HPDE6-E6E7 (cell line): Measurements from ENCODE around the gene OPN1LW.
A peak's percentile ranks its signal among the peaks of the same experiment; 100 is the strongest.
"Not testable (repeated sequence)": the region's sequence is repeated elsewhere in the genome, so short reads cannot be mapped to it uniquely, and the experiment has no call there.

Experiments
- DNase-seq: peaks from one replicate; pipeline ENCODE4 v3.0.0; 2011; ENCODE audit warnings: missing footprints; ENCODE audit errors: extremely low spot score

The OPN1LW gene

DNA sequence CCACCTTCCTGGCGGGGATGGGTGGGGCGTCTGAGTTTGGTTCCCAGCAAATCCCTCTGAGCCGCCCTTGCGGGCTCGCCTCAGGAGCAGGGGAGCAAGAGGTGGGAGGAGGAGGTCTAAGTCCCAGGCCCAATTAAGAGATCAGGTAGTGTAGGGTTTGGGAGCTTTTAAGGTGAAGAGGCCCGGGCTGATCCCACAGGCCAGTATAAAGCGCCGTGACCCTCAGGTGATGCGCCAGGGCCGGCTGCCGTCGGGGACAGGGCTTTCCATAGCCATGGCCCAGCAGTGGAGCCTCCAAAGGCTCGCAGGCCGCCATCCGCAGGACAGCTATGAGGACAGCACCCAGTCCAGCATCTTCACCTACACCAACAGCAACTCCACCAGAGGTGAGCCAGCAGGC lies at the start of gene OPN1LW:
Gene OPN1LW (plus strand): TSS at position 234 of the 400 bp plus-strand sequence. CDS start 41 bp downstream, at position 275.
- not testable (repeated sequence) for DNase-seq

DNA sequence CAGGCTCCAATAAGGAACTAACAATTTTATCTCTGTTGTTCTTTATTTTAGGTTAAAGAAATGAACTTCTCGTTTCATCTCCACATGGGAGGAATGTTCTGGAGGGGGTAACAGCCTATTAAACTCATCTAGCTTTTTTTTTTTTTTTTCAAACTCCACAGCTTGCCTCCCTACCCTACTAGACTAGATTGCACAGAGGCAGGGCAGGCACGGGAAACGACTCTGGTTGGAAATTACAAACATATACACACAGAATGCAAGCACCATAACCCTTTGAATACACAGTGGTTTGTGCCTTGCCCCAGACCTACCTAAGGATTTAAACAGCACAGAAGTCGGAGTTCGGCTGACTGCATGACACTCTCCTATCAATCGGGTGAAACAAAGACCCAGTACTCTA lies 49.2 kb upstream of the OPN1LW start:
- DNase-seq: no peak

DNA sequence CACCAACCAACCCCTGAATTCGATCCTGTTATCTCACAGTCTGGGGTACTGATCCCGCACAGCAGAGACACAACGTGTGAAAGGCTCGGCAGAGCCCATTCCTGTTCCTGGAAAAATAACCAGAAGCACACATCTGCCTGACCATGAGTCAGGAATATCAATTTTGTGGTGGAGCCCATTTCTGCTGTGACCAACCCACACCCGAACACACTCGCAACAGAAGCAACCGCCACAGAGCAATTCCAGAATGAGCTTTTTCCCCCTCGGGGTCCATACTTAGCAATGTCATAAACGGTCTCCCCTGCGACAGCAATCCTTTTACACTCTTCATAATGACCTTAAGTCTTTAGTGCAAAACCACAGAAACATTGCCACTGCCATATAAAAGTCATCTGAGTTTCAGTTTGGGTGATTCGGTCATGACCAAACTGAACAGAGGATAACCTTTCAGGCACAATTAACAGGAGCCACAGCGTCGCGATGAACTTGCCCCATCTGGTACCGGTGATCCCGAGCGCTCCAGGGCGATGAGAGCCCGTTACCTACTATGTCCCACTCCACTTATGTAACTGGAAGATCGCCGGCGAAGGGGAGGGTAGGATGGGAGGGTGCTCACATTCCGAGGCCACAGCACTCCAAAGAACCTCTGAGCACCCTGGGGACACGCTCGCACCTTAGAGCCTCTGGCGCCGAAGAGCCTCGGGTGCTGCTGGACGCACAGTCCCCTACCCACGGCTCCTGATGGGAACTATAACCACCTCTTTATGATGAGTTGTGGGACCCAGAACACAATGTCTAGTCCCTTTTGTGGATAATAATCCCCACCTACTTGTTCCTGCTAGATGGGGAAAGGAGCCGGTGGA lies 47.7 kb upstream of the OPN1LW start:
- no peak for DNase-seq

DNA sequence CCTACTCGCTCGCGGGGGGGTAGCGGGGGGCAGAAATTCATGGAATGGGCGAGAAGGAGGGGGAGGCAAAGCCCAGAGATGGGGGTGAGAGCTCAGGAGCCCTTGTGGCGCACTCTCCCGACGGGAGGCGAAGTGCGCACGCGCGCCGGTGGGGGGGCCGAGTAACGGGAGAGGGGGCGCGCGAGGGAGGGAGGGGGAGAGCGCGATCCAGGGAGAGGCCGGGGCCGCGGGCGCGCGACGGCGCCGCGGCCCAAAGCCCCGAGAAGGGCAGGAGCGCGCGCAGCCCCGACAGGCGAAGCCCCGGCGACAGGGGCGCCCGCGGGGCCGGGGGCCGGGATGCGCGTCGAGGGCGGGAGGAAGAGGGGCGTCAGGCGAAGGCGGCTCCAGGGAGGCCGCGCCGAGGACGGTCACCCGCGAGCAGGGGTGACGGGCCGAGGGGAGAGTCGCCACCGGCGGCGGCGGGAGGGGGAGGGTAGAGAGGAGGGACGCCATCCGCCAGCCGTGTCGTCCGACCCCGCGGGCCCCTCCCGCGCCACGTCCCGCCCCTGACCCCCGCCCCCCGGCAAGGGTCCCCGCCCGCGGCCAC lies 46.9 kb upstream of the OPN1LW start:
- peak; percentile 80 for DNase-seq

DNA sequence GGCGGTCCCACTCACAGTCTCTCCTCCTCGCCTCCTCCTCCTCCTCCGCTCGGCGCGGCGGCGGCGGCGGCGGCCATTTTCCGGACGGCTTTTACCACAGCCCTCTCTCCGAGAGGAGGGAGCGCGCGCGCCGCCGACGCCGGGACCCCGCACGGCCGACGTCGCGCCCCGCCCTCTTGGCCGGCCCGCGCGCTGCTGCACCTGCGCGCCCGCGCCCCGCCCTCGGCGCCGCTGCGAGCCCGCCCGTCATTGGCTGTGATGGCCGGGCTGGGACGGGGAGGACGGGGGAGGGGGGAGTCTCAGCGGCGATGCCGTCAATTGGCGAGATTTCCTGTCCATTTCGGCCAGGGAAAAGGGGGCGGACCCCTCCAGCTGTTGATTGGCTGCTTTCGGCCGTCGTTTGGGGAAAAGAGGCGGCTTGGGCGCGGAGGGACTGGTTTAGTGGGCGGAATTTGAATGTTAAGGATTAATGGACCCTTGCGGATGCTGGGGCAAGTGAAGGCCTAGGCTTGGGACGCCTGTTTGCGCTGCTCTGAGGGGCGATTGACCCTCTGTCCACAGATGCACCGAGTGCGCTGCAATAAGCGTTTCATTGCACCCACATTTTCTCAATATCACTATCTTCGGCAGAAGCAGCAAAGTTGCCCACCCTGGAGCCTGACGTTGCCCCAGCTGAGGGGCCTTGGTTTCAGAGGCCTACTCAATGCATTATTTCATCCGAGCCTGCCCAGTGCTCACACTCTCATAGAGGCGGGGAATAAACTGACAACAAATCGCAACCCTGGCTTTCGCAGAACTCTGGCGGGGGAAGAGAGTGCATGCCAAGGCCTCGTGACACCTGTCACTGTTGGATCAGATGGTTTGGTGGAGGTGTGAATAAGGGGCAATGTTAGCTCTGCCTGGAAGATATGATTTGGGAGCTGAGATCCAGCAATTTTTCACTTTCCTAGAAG lies 46.2 kb upstream of the OPN1LW start, which contains the start of gene MECP2:
Gene MECP2 (minus strand): TSS at position 129 of the 953 bp plus-strand sequence.
- peak; percentile 99 for DNase-seq

DNA sequence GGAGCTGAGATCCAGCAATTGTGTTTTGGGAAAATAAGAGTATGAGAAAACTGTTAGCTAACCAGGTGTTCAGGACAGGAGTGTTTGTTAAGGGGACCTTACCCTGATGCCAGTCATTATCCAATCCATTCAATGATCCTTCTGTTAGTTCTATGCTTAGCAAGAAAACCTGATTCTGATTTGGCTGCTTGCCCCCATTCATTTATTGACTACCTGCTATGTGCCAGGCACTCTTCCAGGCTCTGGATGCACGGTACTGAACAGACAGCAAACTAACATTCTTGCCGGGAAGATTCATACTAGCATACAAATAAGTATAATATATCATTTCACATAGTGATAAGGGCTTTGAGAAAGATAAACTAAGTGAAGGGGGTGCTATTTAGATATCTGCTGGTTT lies 45.5 kb upstream of the OPN1LW start:
- no peak for DNase-seq

DNA sequence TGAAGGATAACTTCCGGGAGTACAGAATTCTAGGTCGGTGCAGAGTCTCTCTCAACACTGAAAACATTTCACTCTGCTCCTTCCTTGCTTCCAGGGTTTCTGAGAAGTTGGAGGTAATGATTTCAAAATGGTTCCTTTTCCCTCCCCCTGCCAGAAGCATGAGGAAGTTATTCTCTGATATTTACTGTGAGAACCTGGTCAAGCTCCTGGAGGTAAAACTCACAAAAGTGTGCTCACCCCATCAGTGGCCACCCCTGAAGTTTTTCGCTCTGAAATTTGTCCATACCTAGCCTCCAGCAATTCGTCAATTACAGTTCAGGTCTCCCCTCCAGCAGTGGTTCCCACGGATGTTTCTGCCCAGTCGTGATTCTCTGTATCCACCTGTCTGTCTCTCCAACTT lies 30.3 kb upstream of the OPN1LW start:
- DNase-seq: no peak

DNA sequence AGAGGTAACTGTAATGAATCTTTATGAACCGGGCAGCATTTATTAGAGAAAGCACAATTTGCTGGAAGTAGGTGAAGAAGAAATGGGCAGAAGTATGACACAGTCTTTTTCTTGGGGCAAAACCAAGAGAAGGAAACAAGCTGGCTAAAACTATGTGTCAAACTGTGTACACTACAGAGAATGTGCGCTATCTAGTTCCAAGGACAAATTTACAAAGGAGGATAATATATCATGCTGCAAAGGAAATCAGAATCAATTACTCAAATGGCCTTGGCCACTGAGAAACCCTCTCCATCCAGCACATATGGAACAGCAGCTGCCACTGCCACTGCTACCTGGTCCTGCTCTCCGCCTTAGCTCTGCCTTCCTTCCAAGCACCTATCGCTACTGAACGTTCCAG lies 29.4 kb upstream of the OPN1LW start:
- no peak for DNase-seq

DNA sequence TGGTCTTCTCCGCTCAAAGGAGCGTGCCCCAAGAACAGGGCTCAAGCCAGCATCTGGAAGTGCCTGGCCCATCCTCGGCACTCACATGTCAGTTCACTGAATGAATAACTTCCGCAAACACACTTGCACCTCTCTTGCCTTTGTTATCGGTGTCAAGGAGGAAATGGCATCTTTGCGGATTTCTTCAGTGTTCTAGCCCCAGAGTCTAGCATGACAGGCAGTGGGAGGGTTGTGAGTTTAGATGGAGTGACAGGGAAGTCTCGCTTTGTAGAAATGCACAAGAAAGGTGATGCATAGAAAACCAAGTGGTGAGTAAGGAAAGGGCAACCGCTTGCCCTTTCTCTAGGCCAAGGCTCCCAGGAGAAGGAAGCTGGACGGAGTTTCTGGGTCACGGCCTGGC lies 29.0 kb upstream of the OPN1LW start:
- DNase-seq: no peak

DNA sequence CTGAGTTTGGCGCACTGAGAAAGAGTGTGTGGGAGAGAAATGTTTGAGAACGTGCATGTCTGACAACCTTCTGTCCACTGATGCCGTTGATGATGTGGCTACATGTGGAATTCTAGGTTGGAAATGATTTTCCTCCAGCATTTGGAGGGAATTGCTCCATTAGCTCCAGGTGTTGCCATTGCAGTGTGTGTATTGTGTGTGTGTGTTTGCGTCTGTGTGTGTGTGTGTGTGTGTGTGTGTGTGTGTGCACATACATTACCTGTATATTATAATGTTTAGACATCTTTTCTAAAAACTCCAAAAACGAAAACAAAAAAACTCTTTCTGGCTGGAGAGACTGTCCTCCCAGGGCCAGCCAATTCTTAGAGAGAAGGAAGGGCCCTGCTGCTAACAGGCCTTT lies 28.3 kb upstream of the OPN1LW start:
- no peak for DNase-seq

DNA sequence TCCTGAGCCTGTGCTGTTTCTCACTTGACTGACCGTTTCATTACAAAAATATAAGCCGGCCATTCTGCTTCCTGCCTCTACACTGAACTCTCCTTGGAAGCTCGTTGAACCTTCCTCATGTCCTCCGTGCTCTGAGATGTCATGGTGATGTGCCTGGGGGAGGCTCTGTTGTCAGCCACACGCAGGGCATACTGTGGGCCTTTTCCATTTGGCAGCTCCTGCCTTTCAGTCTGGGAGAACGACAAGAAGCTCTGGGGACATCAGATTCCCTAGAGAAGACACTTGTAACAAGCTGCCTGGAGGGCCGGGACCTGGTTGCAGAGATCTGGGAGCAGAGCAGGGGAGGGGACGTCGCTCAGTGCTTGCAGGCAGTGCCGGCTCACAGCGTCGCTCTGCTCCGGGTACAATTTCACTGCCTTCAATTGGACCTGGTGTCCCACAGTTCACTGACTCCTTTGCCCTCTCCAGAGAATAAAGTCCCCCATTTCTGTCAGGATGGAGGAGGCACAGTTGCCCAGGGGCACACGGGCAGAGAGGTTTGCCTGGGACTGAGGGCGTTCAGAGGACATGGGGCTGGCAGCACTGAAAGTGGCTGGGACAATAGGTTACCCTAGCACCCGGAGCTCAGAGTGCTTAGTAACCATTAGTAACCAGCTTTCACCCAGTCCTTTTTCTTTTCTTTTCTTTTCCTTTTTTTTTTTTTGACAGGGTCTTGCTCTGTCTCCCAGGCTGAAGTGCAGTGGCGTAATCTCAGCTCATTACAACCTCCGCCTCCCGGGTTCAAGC lies 27.4 kb upstream of the OPN1LW start:
- no peak for DNase-seq

DNA sequence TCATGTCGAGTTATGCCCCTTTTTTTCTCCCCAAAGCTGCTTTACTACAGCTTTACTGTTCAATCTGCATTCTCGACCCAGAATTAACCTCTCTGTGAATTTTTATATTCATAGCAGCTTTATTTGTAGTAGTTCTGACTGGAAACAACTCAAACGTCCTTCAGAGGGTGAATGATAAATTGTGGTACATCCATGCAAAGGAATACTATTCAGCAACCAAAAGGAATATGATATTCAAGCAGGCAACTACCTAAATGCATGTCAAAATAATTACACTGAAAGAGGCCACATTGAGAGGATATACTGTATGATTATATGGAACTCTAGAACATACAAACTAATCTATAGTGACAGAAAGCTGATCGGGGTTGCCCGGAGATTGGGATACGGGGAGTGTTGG lies 26.5 kb upstream of the OPN1LW start:
- DNase-seq: no peak

DNA sequence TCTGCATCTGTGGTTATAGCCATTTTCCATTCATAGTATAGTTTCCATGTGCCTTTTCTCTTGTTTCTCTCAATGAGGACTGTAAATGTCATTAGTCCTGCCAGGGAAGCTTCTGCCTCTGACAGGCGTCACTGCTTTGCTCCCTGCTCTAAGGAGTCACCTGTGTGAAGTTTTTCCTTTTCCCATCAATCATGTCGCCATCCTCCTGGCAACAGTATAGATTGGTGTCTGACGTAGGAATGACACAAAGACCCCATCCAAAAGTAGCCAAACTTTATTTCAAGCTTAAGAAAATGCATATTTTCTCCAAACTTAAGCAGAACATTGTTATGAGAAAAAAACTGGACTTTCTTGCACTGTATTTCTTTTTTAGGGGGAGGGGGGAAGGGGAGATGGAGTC lies 23.5 kb upstream of the OPN1LW start:
- DNase-seq: no peak

DNA sequence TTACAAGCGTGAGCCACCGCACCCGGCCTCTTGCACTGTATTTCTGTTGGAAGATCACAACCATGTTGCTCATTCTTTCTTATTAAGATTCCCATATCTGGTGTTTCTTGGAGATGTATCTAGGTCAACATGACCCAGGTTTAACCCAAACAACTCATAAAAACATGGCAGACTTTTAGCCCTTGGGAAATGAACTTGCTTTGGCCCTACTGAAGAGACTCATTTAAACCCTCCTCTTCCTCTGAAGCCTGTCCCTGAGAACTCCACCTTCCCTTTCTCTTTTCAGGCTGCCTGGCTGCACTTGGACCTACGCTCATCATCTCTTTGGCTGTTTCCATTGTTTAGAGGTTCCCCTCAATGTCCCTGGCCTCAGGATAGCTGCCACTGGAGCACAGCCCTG lies 22.8 kb upstream of the OPN1LW start:
- no peak for DNase-seq

DNA sequence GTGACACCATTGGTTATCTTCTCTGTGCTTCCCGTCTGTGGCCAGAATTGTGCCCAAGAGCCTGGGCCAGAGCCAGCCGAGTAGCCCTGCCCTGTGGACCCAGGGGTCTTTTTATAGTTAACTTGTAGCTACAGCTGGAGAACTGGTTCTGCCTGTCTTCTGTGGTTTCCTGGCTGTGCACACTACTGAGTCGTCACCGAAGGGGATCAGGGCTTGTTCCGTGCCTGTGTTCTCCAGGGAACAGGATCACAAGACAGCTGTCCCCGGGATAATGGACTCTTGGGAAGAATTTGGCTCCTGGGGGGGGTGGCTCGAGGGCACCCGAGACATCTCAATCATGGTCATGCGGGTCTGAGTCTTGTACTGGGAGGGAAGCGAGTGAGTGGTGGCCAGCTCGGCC lies 22.1 kb upstream of the OPN1LW start:
- DNase-seq: no peak

DNA sequence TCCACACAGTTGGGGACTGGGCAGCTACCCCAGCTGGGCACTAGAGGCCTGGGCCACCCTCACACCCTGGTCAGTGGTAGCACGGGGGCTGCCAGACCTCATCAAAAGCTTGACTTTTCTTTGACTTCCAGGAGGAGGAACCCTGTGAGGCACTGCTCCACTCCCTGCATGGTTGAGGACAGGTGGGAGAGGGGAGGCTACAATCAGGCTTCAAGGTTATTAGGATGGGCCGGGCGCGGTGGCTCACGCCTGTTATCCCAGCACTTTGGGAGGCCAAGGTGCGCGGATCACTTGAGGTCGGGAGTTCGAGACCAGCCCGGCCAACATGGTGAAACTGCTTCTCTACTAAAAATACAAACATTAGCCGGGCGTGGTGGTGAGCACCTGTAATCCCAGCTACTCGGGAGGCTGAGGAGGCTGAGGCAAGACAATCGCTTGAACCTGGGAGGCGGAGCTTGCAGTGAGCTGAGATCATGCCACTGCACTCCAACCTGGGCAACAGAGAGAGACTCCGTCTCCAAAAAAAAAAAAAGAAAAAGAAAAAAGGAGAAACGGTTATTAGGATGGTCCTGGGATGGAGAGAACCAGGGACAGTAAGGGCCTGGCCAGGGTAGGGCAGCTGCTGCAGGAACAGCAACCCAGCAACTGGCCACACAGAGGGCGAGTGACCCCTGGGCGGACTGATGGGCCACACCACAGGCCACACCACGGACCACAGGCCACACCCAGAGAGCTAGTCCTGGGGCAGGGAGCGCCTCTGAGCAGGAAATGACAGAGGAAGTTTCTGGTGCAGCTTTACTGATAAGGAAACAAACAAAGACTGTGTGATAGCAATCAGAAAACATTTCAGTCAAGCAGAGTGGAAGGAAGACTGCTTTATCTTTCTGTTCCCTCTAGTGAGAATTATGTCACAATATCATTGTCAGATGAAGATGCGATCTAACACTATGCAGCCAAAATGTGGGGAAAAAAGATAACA lies 20.5 kb upstream of the OPN1LW start:
- DNase-seq: no peak

DNA sequence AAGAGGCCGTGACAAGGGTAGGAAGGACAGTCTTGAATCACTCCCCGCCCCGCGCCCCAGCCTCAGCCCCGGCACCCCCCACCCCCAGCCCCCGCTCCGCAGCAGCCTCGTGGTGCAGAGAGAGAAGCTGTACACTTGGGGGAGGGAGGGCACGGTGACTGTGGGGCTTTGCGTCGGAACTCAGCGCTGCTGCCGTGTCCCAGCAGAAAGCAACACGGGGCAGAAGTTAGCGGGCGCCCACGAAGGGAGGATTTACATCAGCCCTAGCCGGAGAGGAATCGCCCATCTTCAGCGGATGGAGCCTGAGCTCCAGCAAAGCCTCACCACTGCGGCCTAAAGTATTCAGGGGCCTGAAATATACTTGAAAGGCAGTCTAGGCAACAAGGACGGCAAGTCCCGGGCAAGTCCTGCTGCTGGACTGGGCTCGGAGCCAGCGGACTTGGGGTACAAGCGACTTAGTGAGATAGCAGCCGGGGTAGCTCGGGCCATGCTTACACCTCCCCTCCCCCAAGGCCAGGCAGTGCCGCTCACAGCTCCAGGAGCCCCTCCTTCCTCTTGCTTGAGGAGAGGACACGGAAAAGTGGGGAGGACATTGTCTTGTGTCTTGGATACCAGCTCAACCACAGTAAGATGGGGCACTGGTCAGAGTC lies 18.5 kb upstream of the OPN1LW start:
- DNase-seq: no peak

DNA sequence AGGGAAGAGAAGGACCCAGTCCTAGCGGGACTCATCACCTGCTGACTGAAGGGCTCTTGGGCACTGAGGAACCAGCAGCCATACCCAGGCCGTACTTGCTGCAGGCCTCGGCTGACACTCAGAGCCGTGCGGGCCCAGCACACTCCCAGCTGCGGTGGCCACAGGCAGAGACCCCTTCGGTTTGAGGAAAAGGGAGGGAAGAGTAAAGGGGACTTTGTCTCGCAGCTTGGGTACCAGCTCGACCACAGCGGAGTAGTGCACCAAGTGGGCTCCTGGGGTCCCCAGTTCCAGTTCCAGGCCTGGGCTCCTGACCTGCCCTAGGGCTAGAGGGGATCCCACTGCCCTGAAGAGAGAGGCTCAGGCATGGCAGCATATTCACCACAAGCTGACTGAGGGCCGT lies 17.9 kb upstream of the OPN1LW start:
- no peak for DNase-seq

DNA sequence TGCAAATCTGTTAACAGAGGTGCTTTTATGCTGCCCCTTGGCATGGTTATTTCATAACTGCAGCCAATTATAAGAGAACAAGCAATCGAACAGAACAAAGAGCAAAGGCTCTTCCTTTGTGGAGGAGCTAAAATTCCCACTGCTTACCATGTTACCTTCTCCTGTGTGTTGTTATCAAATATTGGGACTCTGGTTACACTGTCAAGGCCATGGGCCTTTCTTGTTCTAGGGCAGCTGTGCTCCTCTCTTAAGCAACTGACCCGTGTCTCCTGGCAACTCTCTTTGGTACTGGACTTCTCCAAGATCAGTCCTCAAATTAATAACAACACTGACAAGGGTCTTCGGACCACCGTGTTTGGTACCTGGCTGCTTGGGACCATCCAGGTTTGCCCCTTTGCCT lies 12.1 kb upstream of the OPN1LW start:
- DNase-seq: no peak

DNA sequence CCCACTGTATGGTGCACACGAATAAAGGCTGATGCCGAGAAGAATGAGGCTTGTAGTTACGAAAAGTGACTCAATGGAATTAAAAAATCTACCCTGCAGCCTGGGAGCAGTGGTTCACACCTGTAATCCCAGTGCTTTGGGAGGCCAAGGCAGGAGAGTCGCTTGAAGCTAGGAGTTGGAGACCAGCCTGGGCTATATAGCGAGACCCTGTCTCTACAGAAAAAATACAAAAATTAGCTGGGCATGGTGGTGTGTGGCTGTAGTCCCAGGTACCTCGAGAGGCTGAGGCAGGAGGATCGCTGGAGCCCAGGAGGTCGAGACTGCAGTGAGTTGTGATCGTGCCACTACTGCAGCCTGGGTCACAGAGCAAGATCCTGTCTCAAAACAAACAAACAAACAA lies 11.7 kb upstream of the OPN1LW start:
- no peak for DNase-seq
